COLO668 (cell line): ENCODE measurements around the gene ATOX1.

Source experiments
- DNase-seq: peaks from one replicate; lab custom pipeline; 2025; ENCODE audit not compliant: unreplicated experiment; lab: John Stamatoyannopoulos, UW

The ATOX1 gene

GRCh38 chr5:151770383-151771258 is 12.2 kb upstream of the ATOX1 start:
- peak; percentile 60 for DNase-seq

DNA sequence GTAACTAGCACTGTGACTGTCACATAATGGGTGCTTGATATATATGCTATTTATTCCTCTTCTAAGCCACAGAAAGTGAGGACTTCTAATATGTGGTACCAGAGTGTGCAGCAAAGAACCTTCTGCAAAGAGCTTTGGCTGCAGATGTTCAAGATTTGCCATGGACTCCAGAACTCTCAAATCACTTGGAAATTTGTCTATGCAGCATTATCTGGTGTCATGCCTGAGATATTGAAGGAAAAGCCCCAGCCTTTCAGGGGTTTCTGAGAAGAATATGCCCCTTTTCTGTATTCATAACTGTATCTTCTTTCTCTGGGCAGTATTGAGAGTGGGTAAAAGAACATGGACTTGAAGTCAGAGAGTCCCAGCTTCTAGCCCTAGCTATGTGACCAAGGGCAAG is 8.5 kb upstream of the ATOX1 start:
- DNase-seq, result no peak

DNA sequence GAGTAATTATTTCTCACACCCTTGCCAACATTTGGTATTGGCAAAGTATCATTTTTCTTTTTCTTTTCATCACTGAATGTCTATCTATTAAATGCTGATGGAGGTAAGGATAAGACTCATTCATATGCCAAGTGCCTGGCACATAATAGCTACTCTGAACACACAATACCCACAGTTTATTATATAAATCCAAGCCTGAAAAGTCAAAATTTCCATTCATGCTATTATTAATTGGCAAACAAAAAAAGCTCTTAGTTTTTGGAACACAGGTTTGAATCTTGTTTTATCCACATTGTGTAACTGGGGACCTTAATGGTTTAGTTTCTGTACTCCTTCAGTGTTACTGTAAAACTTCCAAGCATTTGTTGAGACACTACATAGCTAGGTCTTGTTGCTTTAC is 6.4 kb upstream of the ATOX1 start:
- DNase-seq, result no peak

GRCh38 chr5:151758141-151758429 is 346 bp downstream of the ATOX1 start:
- DNase-seq, result peak; percentile 28

GRCh38 chr5:151757233-151758140 is 944 bp downstream of the ATOX1 start:
- DNase-seq, result peak; percentile 1

DNA sequence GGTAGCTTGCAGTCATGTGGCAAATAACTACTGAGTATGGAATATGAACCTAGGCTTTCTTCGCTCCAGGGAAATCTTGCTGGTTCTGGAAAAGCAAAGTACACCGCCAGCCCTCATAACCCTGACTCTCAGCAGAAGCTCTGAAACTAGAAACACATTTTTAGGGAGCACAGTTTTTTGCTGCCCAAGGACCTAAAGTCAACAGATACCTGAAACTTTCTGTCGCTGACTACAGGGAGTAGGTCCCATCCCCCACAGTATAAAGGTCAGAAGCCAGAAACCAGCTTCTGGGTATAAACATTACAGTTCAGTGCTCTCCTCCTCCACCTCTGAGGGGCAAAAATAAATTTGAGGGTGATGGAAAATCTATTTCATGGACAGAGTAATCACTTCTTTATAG is 3.0 kb downstream of the ATOX1 start:
- no peak for DNase-seq

DNA sequence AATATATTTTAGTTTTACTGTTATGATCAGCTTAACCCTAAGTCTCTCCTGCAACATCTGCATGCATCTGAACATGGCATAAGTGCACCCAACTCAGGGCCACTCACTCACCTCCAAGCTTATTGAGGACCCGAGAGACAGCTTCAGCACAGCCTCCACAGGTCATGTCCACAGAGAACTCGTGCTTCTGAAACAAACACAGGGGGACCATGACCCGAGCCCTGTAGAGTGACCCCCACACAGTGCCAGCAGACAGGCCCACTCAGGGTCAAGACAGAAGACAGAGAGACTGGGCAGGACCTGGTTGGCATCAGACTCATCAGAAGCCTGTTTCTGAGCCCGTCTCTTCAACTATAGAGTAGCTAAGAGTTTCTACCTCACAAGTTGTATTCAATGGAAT is 6.8 kb downstream of the ATOX1 start:
- DNase-seq, result no peak

GRCh38 chr5:151751091-151751490 is 7.3 kb downstream of the ATOX1 start:
- DNase-seq, result no peak

DNA sequence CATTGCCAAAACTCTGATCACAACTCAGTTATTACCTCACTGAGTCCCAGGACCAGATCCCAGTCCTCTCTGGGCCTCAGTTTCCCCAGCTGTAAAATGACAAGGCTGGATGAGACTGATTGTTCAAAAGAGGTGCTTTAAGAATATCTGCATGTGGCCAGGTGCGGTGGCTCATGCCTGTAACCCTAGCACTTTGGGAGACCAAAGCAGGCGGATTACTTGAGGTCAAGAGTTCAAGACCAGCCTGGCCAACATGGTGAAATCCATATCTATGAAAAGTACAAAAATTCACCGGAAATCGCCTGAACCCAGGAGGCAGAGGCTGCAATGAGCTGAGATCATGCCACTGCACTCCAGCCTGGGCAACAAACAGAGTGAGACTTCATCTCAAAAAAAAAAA is 8.3 kb downstream of the ATOX1 start:
- DNase-seq, result no peak

- no peak for DNase-seq
These were observed 13.2 kb downstream of the ATOX1 start for GRCh38 chr5:151745071-151745705.

- DNase-seq, result no peak
These were observed 14.9 kb downstream of the ATOX1 start for GRCh38 chr5:151743530-151743929.

- DNase-seq, result peak; percentile 5
These were observed 15.5 kb downstream of the ATOX1 start for GRCh38 chr5:151742870-151743294.

GRCh38 chr5:151741678-151742423 is 16.6 kb downstream of the ATOX1 start:
- no peak for DNase-seq

- no peak for DNase-seq
These were observed 17.5 kb downstream of the ATOX1 start for GRCh38 chr5:151740958-151741373.

DNA sequence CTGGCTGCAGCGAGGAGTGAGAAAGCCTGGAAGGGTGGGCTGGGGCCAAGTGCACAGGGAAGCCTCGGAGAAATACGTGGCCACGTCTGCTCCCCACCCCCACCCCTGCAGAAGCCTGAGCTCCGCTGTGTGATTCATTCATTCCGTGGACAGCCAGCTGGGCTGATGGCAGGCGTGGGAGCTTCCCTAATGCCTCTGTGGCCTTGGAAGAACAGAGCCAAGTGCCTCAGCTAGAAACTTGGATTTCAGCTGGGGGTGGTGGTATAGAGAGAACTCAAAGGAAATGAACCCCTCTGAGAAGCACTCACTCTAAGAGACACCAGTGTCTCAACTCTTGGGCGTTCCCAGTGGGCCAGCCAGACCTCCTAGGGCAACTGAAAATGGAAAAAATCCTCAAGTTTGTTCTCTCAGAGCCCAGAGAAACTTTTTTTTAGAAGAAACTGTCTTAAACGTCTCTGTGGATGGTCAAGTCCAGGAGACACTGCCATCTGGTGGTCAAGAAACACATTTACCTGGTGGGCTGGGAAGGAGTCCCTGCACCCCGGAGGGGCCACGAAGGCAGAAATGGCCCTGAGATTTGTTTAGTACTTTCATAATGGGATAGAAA is 18.0 kb downstream of the ATOX1 start:
- DNase-seq, result peak; percentile 8

DNA sequence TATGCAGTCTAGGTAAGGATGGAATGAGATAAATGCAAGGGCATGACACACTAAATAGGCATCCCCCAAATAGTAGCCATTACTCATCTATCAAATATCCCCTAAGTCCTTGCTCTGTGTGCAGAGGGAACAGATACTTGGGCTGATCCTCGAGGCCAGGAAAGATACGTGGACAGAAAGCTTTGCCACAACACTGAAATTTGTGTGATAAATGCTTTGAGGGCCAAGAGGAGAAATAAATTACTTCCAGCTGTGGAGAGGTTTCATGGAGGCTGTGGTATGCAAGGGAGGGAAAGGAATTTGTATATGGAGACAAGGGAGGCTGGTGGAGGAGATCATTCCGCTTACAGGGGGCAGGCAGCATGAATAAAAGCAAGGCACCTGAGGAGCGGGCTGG is 18.5 kb downstream of the ATOX1 start:
- DNase-seq, result no peak

GRCh38 chr5:151739395-151739794 is 19.0 kb downstream of the ATOX1 start:
- no peak for DNase-seq

DNA sequence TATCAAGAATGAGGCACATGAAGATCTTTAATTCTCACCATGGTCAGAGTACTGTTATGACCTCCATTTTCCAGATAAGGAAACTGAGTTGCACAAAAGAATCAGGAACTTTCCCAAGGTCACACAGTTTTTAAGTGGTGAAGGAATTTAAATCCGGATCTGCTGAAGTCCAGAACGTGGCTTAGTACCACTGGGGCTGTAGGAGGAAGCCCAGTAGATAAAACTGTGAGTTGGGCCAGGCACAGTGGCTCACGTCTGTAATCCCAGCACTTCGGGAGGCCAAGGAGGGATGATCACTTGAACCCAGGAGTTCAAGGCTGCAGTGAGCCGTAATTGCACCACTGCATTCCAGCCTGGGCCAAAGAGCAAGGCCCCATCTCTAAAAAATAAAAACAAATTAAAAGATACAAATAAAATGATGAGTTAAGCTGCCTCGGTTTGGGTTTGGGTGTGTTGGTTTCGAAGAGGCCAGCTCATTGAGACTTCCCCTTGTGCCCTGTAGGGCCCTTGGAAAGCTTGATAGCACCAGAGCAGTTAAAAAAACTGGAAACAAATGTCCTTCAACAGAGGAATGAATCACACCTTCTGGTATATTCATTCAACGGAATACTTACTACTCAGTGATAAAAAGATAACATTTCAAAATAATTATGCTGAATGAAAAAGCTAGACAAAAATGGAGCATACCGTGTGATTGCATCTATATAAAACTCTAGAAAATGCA is 20.1 kb downstream of the ATOX1 start:
- DNase-seq, result no peak

- DNase-seq, result no peak
These were observed 21.0 kb downstream of the ATOX1 start for GRCh38 chr5:151737431-151737830.

- no peak for DNase-seq
These were observed 22.8 kb downstream of the ATOX1 start for GRCh38 chr5:151735646-151736045.
